Activated naive CD8-positive, alpha-beta T cell treated with anti-CD3 and anti-CD28 coated beads, Interleukin-2, amount 10 ng/mL, durations not matched to agents 7 days and 5 days (primary cell): ENCODE data around the gene TYMS. TPM values are rescaled to one million over a fixed set of nuclear protein-coding genes. Genes with fewer than 3 reads are reported as not detected.

Experiments used
- ATAC-seq: fragments of 150-1000 bp; cut with Tn5 transposase; one replicate; pipeline ENCODE4 v1.10.0; 2021; ENCODE audit warnings: low read depth, moderate library complexity
- POLR2A ChIA-PET: fragments of 350-600 bp; sonication (Branson Sonifier 250); formaldehyde crosslinking; loops from one replicate; lab custom pipeline; 2021; ENCODE audit warnings: antibody characterized with exemption; lab: Charles Lee
- DNase-seq: peaks from one replicate; pipeline ENCODE4 v3.0.0; 2021
- H3K27ac Mint-ChIP-seq: one replicate; pipeline ENCODE4 v1.8.0; 2022; ENCODE audit warnings: mild to moderate bottlenecking, mixed read lengths
- H3K27me3 Mint-ChIP-seq: one replicate; pipeline ENCODE4 v1.8.0; 2022; ENCODE audit warnings: mild to moderate bottlenecking, moderate library complexity, mixed read lengths
- H3K36me3 Mint-ChIP-seq: one replicate; pipeline ENCODE4 v1.8.0; 2021; ENCODE audit warnings: mild to moderate bottlenecking, mixed read lengths
- H3K4me1 Mint-ChIP-seq: one replicate; pipeline ENCODE4 v1.8.0; 2021; ENCODE audit warnings: mixed read lengths
- H3K4me3 Mint-ChIP-seq: one replicate; pipeline ENCODE4 v1.8.0; 2022; ENCODE audit warnings: mild to moderate bottlenecking, moderate library complexity, mixed read lengths
- H3K9me3 Mint-ChIP-seq: one replicate; pipeline ENCODE4 v1.8.0; 2021; ENCODE audit warnings: mixed read lengths
- total RNA-seq, 2 experiments: library from RNA; stranded (reverse); gene quantifications; one replicate each; pipeline ENCODE4 v1.2.3, GENCODE V29; 2021

The TYMS gene
- total RNA-seq, 2 experiments from 2014 or later: 306 to 322 TPM

- DNase-seq (no peak), ATAC-seq (no peak)
- peak overlapping the region; percentile 88 for H3K4me3 Mint-ChIP-seq
- POLR2A ChIA-PET: no interaction called here
- H3K4me1 Mint-ChIP-seq: peaks cover 31% of the 10 kb centered on the region
- no peaks in the 10 kb centered on the region for H3K27me3 Mint-ChIP-seq
- peaks cover 12% of the 10 kb centered on the region for H3K36me3 Mint-ChIP-seq
- no peaks in the 10 kb centered on the region for H3K9me3 Mint-ChIP-seq
- peak overlapping the region; percentile 85 for H3K27ac Mint-ChIP-seq
These were observed 53.8 kb downstream of the TYMS start for GRCh38 chr18:711310-711656.

- no peaks in the 10 kb centered on the region for H3K9me3 Mint-ChIP-seq
- H3K27ac Mint-ChIP-seq: peak overlapping the region; percentile 85
- peak overlapping the region; percentile 88 for H3K4me3 Mint-ChIP-seq
- peaks cover 12% of the 10 kb centered on the region for H3K36me3 Mint-ChIP-seq
- peaks cover 29% of the 10 kb centered on the region for H3K4me1 Mint-ChIP-seq
- H3K27me3 Mint-ChIP-seq: no peaks in the 10 kb centered on the region
- POLR2A ChIA-PET: interaction anchor here (0.7 to 1.6 kb wide), 10 partner anchors 9 to 120 kb away, joined by 3 to 13 read pairs (median 4); partner anchors contain the start of genes TYMS and YES1
- ATAC-seq (peak; percentile 48), DNase-seq (peak; percentile 69)
These were observed 54.4 kb downstream of the TYMS start for GRCh38 chr18:711657-712400.

GRCh38 chr18:712401-713134, 55.1 kb downstream of the TYMS start, which contains the start of gene ENOSF1:
Gene ENOSF1 (minus strand): TSS chr18:712630. CDS start chr18:712587, 43 bp downstream.
- Mint-ChIP-seq H3K27ac (peak within 1 kb of the TSS; percentile 85), H3K36me3 (peaks cover 12% of the 10 kb centered on the region), H3K27me3 (no peaks in the 10 kb centered on the region), H3K4me3 (peak within 1 kb of the TSS; percentile 88), H3K9me3 (no peaks in the 10 kb centered on the region), H3K4me1 (peaks cover 30% of the 10 kb centered on the region)
- ATAC-seq (peak; percentile 92), DNase-seq (peak; percentile 95)
- POLR2A ChIA-PET: interaction anchor here (0.6 to 1.6 kb wide), 13 partner anchors 8 to 127 kb away, joined by 3 to 13 read pairs (median 4); partner anchors contain the start of genes TYMS and YES1

DNA sequence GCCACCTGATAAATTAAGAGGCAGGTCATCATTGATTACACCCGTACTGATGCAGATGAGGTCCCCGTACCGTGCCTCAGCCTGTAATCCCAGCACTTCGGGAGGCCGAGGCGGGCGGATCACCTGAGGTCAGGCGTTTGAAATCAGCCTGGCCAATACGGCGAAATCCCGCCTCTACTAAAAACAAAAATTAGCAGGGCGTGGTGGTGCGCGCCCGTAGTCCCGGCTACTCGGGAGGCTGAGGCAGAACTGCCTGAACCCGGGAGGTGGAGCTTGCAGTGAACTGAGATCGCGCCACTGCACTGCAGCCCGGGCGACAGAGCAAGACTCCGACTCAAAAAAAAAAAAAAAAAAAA, 55.7 kb downstream of the TYMS start:
- DNase-seq (no peak), ATAC-seq (no peak)
- no peaks in the 10 kb centered on the region for H3K9me3 Mint-ChIP-seq
- H3K27me3 Mint-ChIP-seq: no peaks in the 10 kb centered on the region
- POLR2A ChIA-PET: interaction anchor here (0.6 to 1.6 kb wide), 12 partner anchors 8 to 126 kb away, joined by 3 to 13 read pairs (median 4); partner anchors contain the start of genes TYMS and YES1
- H3K27ac Mint-ChIP-seq: peak overlapping the region; percentile 71
- peaks cover 9% of the 10 kb centered on the region for H3K36me3 Mint-ChIP-seq
- peaks cover 29% of the 10 kb centered on the region for H3K4me1 Mint-ChIP-seq
- H3K4me3 Mint-ChIP-seq: peak overlapping the region; percentile 71

- Mint-ChIP-seq H3K9me3 (no peaks in the 10 kb centered on the region), H3K36me3 (peaks cover 4% of the 10 kb centered on the region), H3K27ac (no peak overlapping the region), H3K4me1 (peaks cover 15% of the 10 kb centered on the region), H3K4me3 (no peak overlapping the region), H3K27me3 (no peaks in the 10 kb centered on the region)
- DNase-seq: no peak
- ATAC-seq: no peak
- POLR2A ChIA-PET: interaction anchor here (0.9 to 1.2 kb wide), 2 partner anchors 58 to 115 kb away, joined by 4 to 6 read pairs; partner anchors contain the start of gene TYMS
These were observed 58.2 kb downstream of the TYMS start for GRCh38 chr18:715626-716025.

GRCh38 chr18:717003-717402, 59.5 kb downstream of the TYMS start:
- POLR2A ChIA-PET: no interaction called here
- no peak overlapping the region for H3K27ac Mint-ChIP-seq

More at GRCh38 chr18:717003-717402, 59.5 kb downstream of the TYMS start:
- Mint-ChIP-seq H3K36me3 (peaks cover 6% of the 10 kb centered on the region), H3K9me3 (no peaks in the 10 kb centered on the region), H3K27me3 (no peaks in the 10 kb centered on the region), H3K4me3 (no peak overlapping the region), H3K4me1 (peaks cover 6% of the 10 kb centered on the region)
- ATAC-seq (no peak), DNase-seq (no peak)

Other genes starting within 250 kb of the TYMS start
- under 1 TPM; 0.06 to 0.11 TPM for gene COLEC12, start 157.0 kb upstream of the TYMS start, total RNA-seq
- gene CETN1, start 77.3 kb upstream of the TYMS start, total RNA-seq: not detected
- not detected for gene CLUL1, start 60.7 kb upstream of the TYMS start, total RNA-seq
- 10 to 100 TPM; 76.0 to 79.5 TPM for gene ENOSF1, start 55.0 kb downstream of the TYMS start, total RNA-seq
- 10 to 100 TPM; 18.0 to 22.0 TPM for gene YES1, start 154.6 kb downstream of the TYMS start, total RNA-seq
- gene ADCYAP1, start 247.2 kb downstream of the TYMS start, total RNA-seq: not detected